Right forelimb (tissue), 1 donor: ENCODE measurements around the gene HS3ST4.
"Not testable (repeated sequence)": the region's sequence is repeated elsewhere in the genome, so short reads cannot be mapped to it uniquely, and the experiment has no call there.

ENCODE experiments used
- DNase-seq: peaks from one replicate; pipeline ENCODE4 v3.0.0-alpha.2; 2018

Gene HS3ST4

GRCh38 chr16:26015776-26016175, 324.0 kb downstream of the HS3ST4 start:
- DNase-seq = no peak

- no peak for DNase-seq
These were observed 325.2 kb downstream of the HS3ST4 start for GRCh38 chr16:26016989-26017388.

- DNase-seq = no peak
These were observed 327.9 kb downstream of the HS3ST4 start for GRCh38 chr16:26019381-26020242.

GRCh38 chr16:26026709-26027450, 335.1 kb downstream of the HS3ST4 start:
- DNase-seq = no peak

GRCh38 chr16:26031286-26031685, 339.5 kb downstream of the HS3ST4 start:
- no peak for DNase-seq

GRCh38 chr16:26032661-26033060, 340.9 kb downstream of the HS3ST4 start:
- DNase-seq = not testable (repeated sequence)

- DNase-seq = no peak
These were observed 350.4 kb downstream of the HS3ST4 start for GRCh38 chr16:26041952-26042668.

GRCh38 chr16:26050472-26050871, 358.7 kb downstream of the HS3ST4 start:
- DNase-seq = no peak

- DNase-seq = no peak
These were observed 359.3 kb downstream of the HS3ST4 start for GRCh38 chr16:26051063-26051462.

- DNase-seq = no peak
These were observed 362.1 kb downstream of the HS3ST4 start for GRCh38 chr16:26053889-26054288.

- no peak for DNase-seq
These were observed 366.6 kb downstream of the HS3ST4 start for GRCh38 chr16:26058326-26058725.

GRCh38 chr16:26070302-26071100, 378.7 kb downstream of the HS3ST4 start:
- DNase-seq = peak; percentile 73

GRCh38 chr16:26071101-26071866, 379.5 kb downstream of the HS3ST4 start:
- DNase-seq = peak; percentile 56

GRCh38 chr16:26078716-26079355, 387.1 kb downstream of the HS3ST4 start:
- no peak for DNase-seq

GRCh38 chr16:26087091-26087490, 395.3 kb downstream of the HS3ST4 start:
- DNase-seq = no peak

GRCh38 chr16:26091511-26091910, 399.8 kb downstream of the HS3ST4 start:
- no peak for DNase-seq

GRCh38 chr16:26098206-26098605, 406.4 kb downstream of the HS3ST4 start:
- DNase-seq = not testable (repeated sequence)

- DNase-seq = no peak
These were observed 410.6 kb downstream of the HS3ST4 start for GRCh38 chr16:26102369-26102768.

GRCh38 chr16:26108836-26109505, 417.2 kb downstream of the HS3ST4 start:
- no peak for DNase-seq

- no peak for DNase-seq
These were observed 420.1 kb downstream of the HS3ST4 start for GRCh38 chr16:26111900-26112299.

- no peak for DNase-seq
These were observed 426.8 kb downstream of the HS3ST4 start for GRCh38 chr16:26118575-26118974.
